HepG2 (cell line): Measurements from ENCODE around the gene CASKIN2. TPM values are rescaled to one million over a fixed set of nuclear protein-coding genes. Genes with fewer than 3 reads are reported as not detected.

Experiments
- CHD4 ChIP-seq: fragments of 200-600 bp; sonication (generic); IDR thresholded peaks from 2 replicates; pipeline ENCODE4 v1.7.0; 2017; ENCODE audit warnings: mild to moderate bottlenecking, low read length, borderline replicate concordance
- MAX ChIP-seq: IDR thresholded peaks from 2 replicates; pipeline ENCODE4 v1.6.1; 2012; ENCODE audit warnings: inconsistent platforms
- RNF219 ChIP-seq: sonication (generic); formaldehyde crosslinking; IDR thresholded peaks from 2 replicates; pipeline ENCODE4 v1.5.0; 2020; ENCODE audit warnings: mild to moderate bottlenecking, missing genetic modification reagents
- ZFAT ChIP-seq: sonication (generic); formaldehyde crosslinking; conservative IDR thresholded peaks from 2 replicates; pipeline ENCODE4 v1.8.1; 2023; ENCODE audit warnings: missing genetic modification reagents, inconsistent platforms
- ZFP36 ChIP-seq: fragments of 150-350 bp; IDR thresholded peaks from 2 replicates; pipeline ENCODE4 v1.6.1; 2018; ENCODE audit warnings: borderline replicate concordance, low read length, low read depth; ENCODE audit not compliant: partially characterized antibody
- ZNF770 ChIP-seq: sonication (generic); formaldehyde crosslinking; IDR thresholded peaks from 2 replicates; pipeline ENCODE4 v1.5.0; 2020; ENCODE audit warnings: mild to moderate bottlenecking, missing genetic modification reagents
- polyA plus RNA-seq, 8 experiments: library from polyadenylated mRNA; depleted of rRNA in 3 of 8; stranded (reverse) in 7 of 8; unstranded in 1 of 8; fragments of >200 nt; fragmentation: Illumina TruSeq in 4 of 8; extraction: Trizol in 4 of 8; gene quantifications; 2 replicates each; pipeline versions ENCODE4 v1.2.1 to v1.2.3, GENCODE V29; 2011 to 2016; ENCODE audit warnings: low read depth in 4 of 8, missing spikeins in 1 of 8, mixed read lengths in 1 of 8; ENCODE audit not compliant: insufficient read depth in 1 of 8
- total RNA-seq, 5 experiments: library from RNA; depleted of rRNA; stranded (reverse); fragments of >200 nt; fragmentation: Illumina TruSeq; extraction: Trizol; gene quantifications; 2 replicates each; pipeline ENCODE4 v1.2.3, GENCODE V29; 2016; ENCODE audit warnings: low read depth in 1 of 5

CASKIN2 gene
- total and polyA plus RNA-seq, 2 of the 13 experiments (the other 11 are each of a cell fraction or from before 2014, with no cell fraction given) = 5.2 to 7.8 TPM

- TF ChIP-seq RNF219 (CRISPR knock-in tag) (no peak), ZFP36 (peak; percentile 66), MAX (peak; percentile 10; the same call in 1 of the 2 replicates), CHD4 (peak; percentile 81; the same call in 1 of the 2 replicates), ZNF770 (CRISPR knock-in tag) (no peak), ZFAT (no peak)
These were observed 2.3 kb downstream of the CASKIN2 start (continued) for GRCh38 chr17:75512926-75513640.
